ENCODE measurements around the gene CNOT6.

DNA sequence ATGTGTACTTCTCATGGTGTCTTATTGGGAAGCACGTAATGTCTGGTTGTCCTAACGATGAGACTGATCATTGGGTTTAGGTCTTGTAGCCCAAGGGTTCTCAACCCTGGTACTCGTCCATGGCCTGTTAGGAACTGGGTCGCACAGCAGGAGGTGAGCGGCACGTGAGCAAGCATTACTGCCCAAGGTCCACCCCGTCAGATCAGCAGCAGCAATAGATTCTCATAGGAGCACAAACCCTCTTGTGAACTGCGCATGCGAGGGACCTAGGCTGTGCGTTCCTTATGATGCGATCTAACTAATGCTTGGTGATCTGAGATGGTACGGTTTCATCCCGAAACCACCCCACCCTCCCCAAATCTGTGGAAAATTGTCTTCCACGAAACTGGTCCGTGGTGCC lies 33.5 kb downstream of the CNOT6 start:
- TF ChIP-seq, protein P1, sequence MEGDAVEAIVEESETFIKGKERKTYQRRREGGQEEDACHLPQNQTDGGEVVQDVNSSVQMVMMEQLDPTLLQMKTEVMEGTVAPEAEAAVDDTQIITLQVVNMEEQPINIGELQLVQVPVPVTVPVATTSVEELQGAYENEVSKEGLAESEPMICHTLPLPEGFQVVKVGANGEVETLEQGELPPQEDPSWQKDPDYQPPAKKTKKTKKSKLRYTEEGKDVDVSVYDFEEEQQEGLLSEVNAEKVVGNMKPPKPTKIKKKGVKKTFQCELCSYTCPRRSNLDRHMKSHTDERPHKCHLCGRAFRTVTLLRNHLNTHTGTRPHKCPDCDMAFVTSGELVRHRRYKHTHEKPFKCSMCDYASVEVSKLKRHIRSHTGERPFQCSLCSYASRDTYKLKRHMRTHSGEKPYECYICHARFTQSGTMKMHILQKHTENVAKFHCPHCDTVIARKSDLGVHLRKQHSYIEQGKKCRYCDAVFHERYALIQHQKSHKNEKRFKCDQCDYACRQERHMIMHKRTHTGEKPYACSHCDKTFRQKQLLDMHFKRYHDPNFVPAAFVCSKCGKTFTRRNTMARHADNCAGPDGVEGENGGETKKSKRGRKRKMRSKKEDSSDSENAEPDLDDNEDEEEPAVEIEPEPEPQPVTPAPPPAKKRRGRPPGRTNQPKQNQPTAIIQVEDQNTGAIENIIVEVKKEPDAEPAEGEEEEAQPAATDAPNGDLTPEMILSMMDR (IDR thresholded peaks at IDR 0.05) = no peak
- TF ChIP-seq EP300 (IDR thresholded peaks at IDR 0.05) = no peak
- TF ChIP-seq POLR2AphosphoS5 (IDR thresholded peaks at IDR 0.05) = no peak

Measured in upper lobe of left lung (tissue), 4 donors.